Adrenal gland (tissue), 12 donors: ENCODE measurements around the gene CNTN4. TPM values are rescaled to one million over a fixed set of nuclear protein-coding genes. Genes with fewer than 3 reads are reported as not detected.

Source experiments
- DNase-seq, 7 donors: peaks; one replicate each; pipeline ENCODE4 v3.0.0-alpha.2; 2019 to 2020
- H3K27ac ChIP-seq, 5 donors: fragments of 200-600 bp; sonication (generic) in 4 of 5; 1 replicate in 3 of 5; 2 replicates in 2 of 5; pipeline versions ENCODE4 v1.5.1 to v1.8.0; 2016 to 2020; ENCODE audit warnings: mild to moderate bottlenecking in 1 of 5
- H3K27me3 ChIP-seq: fragments of 200-600 bp; 2 replicates; pipeline ENCODE4 v1.8.0; 2021
- H3K36me3 ChIP-seq, 2 donors: fragments of 200-600 bp; replicated peaks in 1 of 2; 1 replicate in 1 of 2; 2 replicates in 1 of 2; pipeline versions ENCODE4 v1.5.1 to v1.8.0; 2018 to 2022
- H3K4me1 ChIP-seq, 2 donors: fragments of 200-600 bp; replicated peaks in 1 of 2; 1 replicate in 1 of 2; 2 replicates in 1 of 2; pipeline versions ENCODE4 v1.5.1 to v1.8.0; 2018 to 2021
- H3K4me3 ChIP-seq, 4 donors: fragments of 200-600 bp; sonication (generic) in 3 of 4; one replicate each; pipeline ENCODE4 v1.5.1; 2016 to 2018
- H3K9me3 ChIP-seq, 3 donors: fragments of 200-600 bp; sonication (generic) in 1 of 3; replicated peaks in 1 of 3; 1 replicate in 2 of 3; 2 replicates in 1 of 3; pipeline versions ENCODE4 v1.5.1 to v1.8.0; 2016 to 2021
- CTCF ChIP-seq, 6 experiments: fragments of 450-650 bp in 4 of 6; fragments of 200-600 bp in 2 of 6; sonication (generic) in 1 of 6; IDR thresholded peaks; 1 replicate in 5 of 6; 2 replicates in 1 of 6; pipeline versions ENCODE4 v1.5.1 to v1.8.0; 2016 to 2021; ENCODE audit warnings: antibody characterized with exemption in 6 of 6, mild to moderate bottlenecking in 2 of 6, moderate library complexity in 1 of 6
- POLR2A ChIP-seq, 2 donors: fragments of 450-650 bp; IDR thresholded peaks; one replicate each; pipeline ENCODE4 v1.6.1; 2017; ENCODE audit warnings: antibody characterized with exemption in 2 of 2, mild to moderate bottlenecking in 2 of 2, moderate library complexity in 1 of 2
- WGBS, 4 donors: extraction: QIAGEN DNeasy Blood & Tissue Kit in 2 of 4; methylation state at CpG; one replicate each; pipeline versions ENCODE4 v1.1.5 to v1.1.7; 2013 to 2017; 5-methylcytosine and 5-hydroxymethylcytosine counted together
- intact Hi-C, 2 donors: fragments of 100-400 bp; cut with DNase I; formaldehyde crosslinking; loops; one replicate each; pipeline versions ENCODE4 v1.14.1 to v1.15.0; 2022 to 2023
- polyA plus RNA-seq, 3 donors: library from polyadenylated mRNA; stranded (reverse); fragments of 200-250 nt in 2 of 3; fragments of 350-450 nt in 1 of 3; fragmentation: Illumina TruSeq in 1 of 3; extraction: RNeasy Lipid Tissue Mini Kit (QIAGEN cat#74804) in 1 of 3; gene quantifications; one replicate each; pipeline ENCODE4 v1.2.3, GENCODE V29; 2013 to 2014
- total RNA-seq, 9 donors: library from RNA; depleted of rRNA in 4 of 9; stranded (reverse); fragments of >200 nt in 4 of 9; fragments of 120-200 nt in 1 of 9; fragmentation: NEBNext Ultra II Directional in 1 of 9; extraction: Animal tissue kit (Norgen Biotek cat#: 25700) in 1 of 9; gene quantifications; one replicate each; pipeline versions ENCODE4 v1.1.0 to v1.2.4, GENCODE V29; 2013 to 2023
- donor health status: healthy with polysubstance abuse.
- donor health status: Bipolar disorder and iron deficiency.
- donor health status: DM: yes; HTN: yes; CAD: no.
- donor health status: DM: no; HTN: no; CAD: no.
- donor health status: DM: no; HTN: no; CAD: no.
- donor health status: DM: yes; HTN: yes; CAD: no.

Gene CNTN4
- total and polyA plus RNA-seq, 12 donors, result 0.17 to 9.2 (median 1.6) TPM

- Histone ChIP-seq H3K4me3 (no peak overlapping the region), H3K9me3 (no peaks in the 10 kb centered on the region), H3K27me3 (no peaks in the 10 kb centered on the region), H3K27ac (no peak overlapping the region), H3K36me3 (no peaks in the 10 kb centered on the region), H3K4me1 (no peaks in the 10 kb centered on the region)
- WGBS, 4 donors, result 77 to 86% (median 81%) methylated on average over 4 of the region's 4 CpGs
- intact Hi-C loops, result no loop called here
- TF ChIP-seq CTCF (IDR thresholded peaks at IDR 0.05) (no peak), POLR2A (IDR thresholded peaks at IDR 0.05) (no peak)
- no peak for DNase-seq
Measured at GRCh38 chr3:2206536-2206935, 107.9 kb downstream of the CNTN4 start.

- Histone ChIP-seq H3K27me3 (no peaks in the 10 kb centered on the region), H3K27ac (no peak overlapping the region), H3K4me1 (no peaks in the 10 kb centered on the region), H3K9me3 (no peaks in the 10 kb centered on the region), H3K4me3 (no peak overlapping the region), H3K36me3 (no peaks in the 10 kb centered on the region)
- WGBS, 4 donors, result 76 to 78% (median 77%) methylated on average over 2 of the region's 2 CpGs
- no peak for DNase-seq
- TF ChIP-seq POLR2A (IDR thresholded peaks at IDR 0.05) (no peak), CTCF (IDR thresholded peaks at IDR 0.05) (no peak)
- intact Hi-C loops, result no loop called here
Measured at GRCh38 chr3:2211568-2211967, 112.9 kb downstream of the CNTN4 start.

DNA sequence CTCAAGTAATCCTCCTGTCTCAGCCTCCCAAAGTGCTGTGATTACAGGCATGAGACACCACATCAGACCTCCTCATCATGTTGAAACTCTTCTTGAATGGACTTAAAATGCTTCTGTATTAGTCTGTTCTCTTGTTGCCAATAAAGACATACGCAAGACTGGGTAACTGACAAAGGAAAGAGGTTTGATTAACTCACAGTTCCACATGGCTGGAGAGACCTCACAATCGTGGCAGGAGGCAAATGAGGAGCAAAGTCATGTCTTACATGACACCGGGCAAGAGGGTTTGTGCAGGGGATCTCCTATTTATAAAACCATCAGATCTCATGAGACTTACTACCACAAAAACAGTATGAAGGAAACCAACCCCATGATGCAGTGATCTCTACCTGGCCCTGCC is 113.5 kb downstream of the CNTN4 start:
- intact Hi-C loops, result no loop called here
- Histone ChIP-seq H3K9me3 (no peaks in the 10 kb centered on the region), H3K27ac (no peak overlapping the region), H3K4me1 (no peaks in the 10 kb centered on the region), H3K4me3 (no peak overlapping the region), H3K27me3 (no peaks in the 10 kb centered on the region), H3K36me3 (no peaks in the 10 kb centered on the region)
- TF ChIP-seq POLR2A (IDR thresholded peaks at IDR 0.05), result no peak
- TF ChIP-seq CTCF (IDR thresholded peaks at IDR 0.05), result no peak
- WGBS, 4 donors, result 65 to 72% (median 71%) methylated on average over 3 of the region's 3 CpGs
- DNase-seq, result no peak

DNA sequence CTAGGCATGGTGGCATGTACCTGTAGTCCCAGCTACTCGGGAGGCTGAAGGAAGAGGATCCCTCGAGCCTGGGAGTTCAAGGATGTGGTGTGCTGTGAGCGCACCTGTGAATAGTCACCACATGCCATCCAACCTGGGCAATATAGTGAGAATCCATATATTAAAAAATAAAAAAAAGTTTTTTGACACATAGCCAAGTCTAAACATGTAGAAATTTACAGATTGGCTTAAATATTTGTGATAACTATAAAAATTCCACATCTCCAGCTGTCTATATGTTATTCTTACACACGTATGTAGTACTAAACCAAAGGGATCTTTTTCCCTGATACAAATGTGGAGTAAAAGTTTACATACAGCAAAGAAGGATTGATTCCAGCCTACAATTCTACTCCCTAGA is 119.7 kb downstream of the CNTN4 start:
- 79 to 82% (median 79%) methylated on average over 4 of the region's 4 CpGs for WGBS, 4 donors
- no peaks in the 10 kb centered on the region for H3K36me3 ChIP-seq
- H3K4me1 ChIP-seq, result no peaks in the 10 kb centered on the region
- H3K9me3 ChIP-seq, result no peaks in the 10 kb centered on the region
- H3K27ac ChIP-seq, result no peak overlapping the region
- no peak for TF ChIP-seq CTCF (IDR thresholded peaks at IDR 0.05)
- no peak overlapping the region for H3K4me3 ChIP-seq
- no peaks in the 10 kb centered on the region for H3K27me3 ChIP-seq
- no peak for DNase-seq
- intact Hi-C loops, result no loop called here
